Adipose tissue (tissue), 3 donors: ENCODE measurements around the gene NRDE2. TPM values are rescaled to one million over a fixed set of nuclear protein-coding genes. Genes with fewer than 3 reads are reported as not detected.

Experiments used
- H3K27ac ChIP-seq: one replicate; pipeline ENCODE4 v1.5.1; 2013; ENCODE audit warnings: low read depth, low read length
- WGBS, 3 donors: extraction: QIAGEN DNeasy Blood & Tissue Kit; methylation state at CpG; one replicate each; pipeline ENCODE4 v1.1.7; 2013; 5-methylcytosine and 5-hydroxymethylcytosine counted together
- polyA plus RNA-seq, 3 donors: library from polyadenylated mRNA; stranded (reverse); fragments of 200-250 nt; gene quantifications; one replicate each; pipeline ENCODE4 v1.2.3, GENCODE V29; 2013
- donor health status: healthy with polysubstance abuse.
- donor health status: Bipolar disorder and iron deficiency.
- donor health status: healthy.

The NRDE2 gene
- polyA plus RNA-seq, result 1 to 10 TPM; 3.5 to 5.9 (median 5.6) TPM

GRCh38 chr14:90331497-90332270 is at the start of gene NRDE2:
TSS of gene NRDE2 (minus strand) at chr14:90331941. CDS start at chr14:90331904, 37 bp downstream.
- WGBS, 3 donors, result 3 to 4% (median 4%) methylated on average over 44 to 46 of the region's 46 CpGs
- peak within 1 kb of the TSS; percentile 7 for H3K27ac ChIP-seq

- WGBS, 3 donors, result 55 to 74% (median 63%) methylated on average over 8 of the region's 8 CpGs
Observed at GRCh38 chr14:90381011-90381786, 49.5 kb upstream of the NRDE2 start.

GRCh38 chr14:90379106-90379505 is 47.4 kb upstream of the NRDE2 start:
- no peak overlapping the region for H3K27ac ChIP-seq
- 56 to 76% (median 75%) methylated on average over 2 of the region's 2 CpGs for WGBS, 3 donors

More at GRCh38 chr14:90381011-90381786, 49.5 kb upstream of the NRDE2 start:
- no peak overlapping the region for H3K27ac ChIP-seq

GRCh38 chr14:90378249-90378648 is 46.5 kb upstream of the NRDE2 start:
- no peak overlapping the region for H3K27ac ChIP-seq
- 90 to 92% (median 91%) methylated on average over 6 of the region's 6 CpGs for WGBS, 3 donors

- WGBS, 3 donors, result 75 to 87% (median 86%) methylated on average over 4 of the region's 4 CpGs
- H3K27ac ChIP-seq, result no peak overlapping the region
Observed at GRCh38 chr14:90375934-90376333, 44.2 kb upstream of the NRDE2 start.

- no peak overlapping the region for H3K27ac ChIP-seq
- 87 to 94% (median 91%) methylated on average over 4 of the region's 4 CpGs for WGBS, 3 donors
Observed at GRCh38 chr14:90374813-90375212, 43.1 kb upstream of the NRDE2 start.

- WGBS, 3 donors, result 65 to 94% (median 94%) methylated on average over 6 of the region's 6 CpGs
- no peak overlapping the region for H3K27ac ChIP-seq
Observed at GRCh38 chr14:90373887-90374286, 42.1 kb upstream of the NRDE2 start.

- H3K27ac ChIP-seq, result no peak overlapping the region
- 62 to 81% (median 64%) methylated on average over 1 of the region's 1 CpG for WGBS, 3 donors
Observed at GRCh38 chr14:90368946-90369721, 37.4 kb upstream of the NRDE2 start.

- no peak overlapping the region for H3K27ac ChIP-seq
- WGBS, 3 donors, result 86 to 95% (median 92%) methylated on average over 4 of the region's 4 CpGs
Observed at GRCh38 chr14:90362558-90362896, 30.8 kb upstream of the NRDE2 start.

- WGBS, 3 donors, result 82 to 87% (median 83%) methylated on average over 7 of the region's 7 CpGs
- H3K27ac ChIP-seq, result no peak overlapping the region
Observed at GRCh38 chr14:90361865-90362557, 30.3 kb upstream of the NRDE2 start.

GRCh38 chr14:90358359-90358758 is 26.6 kb upstream of the NRDE2 start:
- 91 to 93% (median 91%) methylated on average over 4 of the region's 4 CpGs for WGBS, 3 donors

GRCh38 chr14:90356925-90357324 is 25.2 kb upstream of the NRDE2 start:
- no peak overlapping the region for H3K27ac ChIP-seq
- WGBS, 3 donors, result 59 to 96% (median 92%) methylated on average over 1 of the region's 1 CpG

More at GRCh38 chr14:90358359-90358758, 26.6 kb upstream of the NRDE2 start:
- no peak overlapping the region for H3K27ac ChIP-seq

GRCh38 chr14:90355540-90356518 is 24.1 kb upstream of the NRDE2 start:
- WGBS, 3 donors, result 79 to 83% (median 82%) methylated on average over 8 of the region's 8 CpGs
- no peak overlapping the region for H3K27ac ChIP-seq

GRCh38 chr14:90354551-90355298 is 23.0 kb upstream of the NRDE2 start:
- WGBS, 3 donors, result 74 to 82% (median 78%) methylated on average over 16 of the region's 16 CpGs
- no peak overlapping the region for H3K27ac ChIP-seq

- no peak overlapping the region for H3K27ac ChIP-seq
- WGBS, 3 donors, result 31 to 47% (median 37%) methylated on average over 4 of the region's 4 CpGs
Observed at GRCh38 chr14:90349739-90350138, 18.0 kb upstream of the NRDE2 start.

- WGBS, 3 donors, result 94 to 95% (median 94%) methylated on average over 2 of the region's 2 CpGs
- no peak overlapping the region for H3K27ac ChIP-seq
Observed at GRCh38 chr14:90348270-90348669, 16.5 kb upstream of the NRDE2 start.

- no peak overlapping the region for H3K27ac ChIP-seq
Observed at GRCh38 chr14:90345239-90345557, 13.5 kb upstream of the NRDE2 start.
